Stromal cell of bone marrow (primary cell): Measurements from ENCODE around the gene STXBP4.

ENCODE experiments used
- DNase-seq: peaks from one replicate; pipeline ENCODE4 v3.0.0-alpha.2; 2012; ENCODE audit warnings: low read depth

The STXBP4 gene

DNA sequence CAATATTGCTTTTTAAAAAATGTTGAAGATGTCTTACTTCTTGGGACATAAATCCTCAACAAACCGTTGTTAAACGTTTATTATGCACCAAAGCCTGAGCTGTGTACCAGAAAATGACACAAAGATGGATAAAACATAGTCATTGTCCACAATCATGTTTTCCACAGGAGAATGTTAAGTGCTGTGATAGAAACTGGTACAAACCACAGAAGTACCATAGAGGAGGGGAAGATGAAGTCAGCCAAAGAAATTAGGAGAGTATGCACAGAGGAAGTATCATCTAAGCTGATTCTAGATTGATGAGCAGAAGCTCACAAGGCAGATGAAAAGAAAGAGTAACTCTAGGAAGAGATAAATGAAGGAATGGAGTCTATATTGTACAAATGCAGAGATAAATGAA, 153.5 kb downstream of the STXBP4 start:
- no peak for DNase-seq

DNA sequence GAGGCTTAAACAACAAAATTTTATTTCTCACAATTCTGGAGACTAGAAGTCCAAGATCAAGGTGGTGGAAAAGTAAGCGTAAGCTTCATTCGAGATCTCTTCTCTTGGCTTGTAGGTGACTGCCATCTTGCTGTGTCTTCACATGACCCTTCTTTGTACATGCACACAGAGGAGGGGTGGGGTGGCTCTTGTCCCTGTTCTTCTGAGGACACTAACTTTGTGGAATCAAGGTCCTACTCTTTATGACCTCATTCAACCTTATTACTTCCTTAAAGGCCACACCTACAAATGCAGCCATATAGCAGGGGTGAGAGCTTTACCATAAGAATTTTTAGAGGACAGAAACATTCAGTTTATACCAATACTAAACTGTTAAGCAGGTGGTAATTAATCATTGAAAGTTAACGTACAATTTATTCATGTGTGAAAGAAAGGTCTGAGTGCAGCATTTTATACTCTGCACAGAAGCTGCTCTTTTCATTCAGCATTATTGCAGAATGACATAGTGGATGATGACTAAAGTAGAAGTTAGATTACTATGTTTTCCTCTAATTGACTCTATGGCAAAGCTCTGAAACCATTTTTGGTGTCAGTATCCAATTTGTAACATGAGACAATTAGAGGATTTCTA, 156.3 kb downstream of the STXBP4 start:
- no peak for DNase-seq

DNA sequence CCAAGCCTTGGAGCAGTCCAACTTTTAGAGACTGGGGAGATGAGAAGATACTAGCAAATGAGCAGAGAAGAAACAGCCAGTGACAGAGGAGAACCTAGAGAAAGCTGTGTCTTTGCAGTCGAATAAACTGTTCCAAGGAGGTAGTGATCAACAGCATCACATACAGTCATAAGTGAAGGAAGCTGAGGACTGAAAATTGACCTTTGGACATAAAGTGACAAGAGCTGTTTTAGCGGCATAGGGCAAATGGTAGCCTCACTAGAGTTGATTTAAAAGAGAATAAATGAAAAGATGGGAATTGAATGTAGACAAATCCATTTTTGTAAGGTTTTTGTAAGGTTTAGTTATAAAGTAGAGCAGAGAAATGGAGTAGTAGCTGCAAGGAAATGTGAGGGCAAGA, 165.0 kb downstream of the STXBP4 start:
- DNase-seq, result no peak

DNA sequence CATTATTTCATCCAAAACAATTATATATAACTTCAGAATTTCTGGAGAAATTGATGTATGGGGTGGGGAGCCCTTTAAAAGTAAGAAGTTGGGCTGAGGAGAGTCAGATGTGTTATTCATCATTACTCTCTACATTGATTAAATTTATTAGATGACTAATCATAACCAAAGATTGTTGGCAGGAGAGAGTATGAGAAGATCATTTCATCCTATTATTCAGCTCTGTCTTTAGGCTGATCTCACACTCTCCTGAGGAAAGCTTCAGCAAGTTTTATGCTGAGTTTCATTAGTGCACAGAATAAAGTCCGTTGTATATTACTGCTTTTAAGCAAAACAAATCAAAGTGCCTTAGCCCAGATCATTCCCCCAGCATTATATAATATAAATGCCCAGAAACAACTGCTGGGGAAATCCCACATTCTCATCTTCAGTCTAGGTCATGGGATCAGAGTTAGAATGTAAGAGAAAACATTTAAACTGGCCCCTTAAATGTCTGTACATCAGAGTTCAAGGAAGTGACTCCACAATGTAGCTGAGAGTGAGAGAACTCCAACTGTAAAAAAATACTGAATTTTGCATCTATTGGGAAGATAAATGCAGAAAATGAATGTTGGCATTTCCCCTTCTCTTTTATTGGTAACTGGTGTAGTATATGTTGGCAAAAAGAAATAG, 166.1 kb downstream of the STXBP4 start:
- DNase-seq, result peak; percentile 45

DNA sequence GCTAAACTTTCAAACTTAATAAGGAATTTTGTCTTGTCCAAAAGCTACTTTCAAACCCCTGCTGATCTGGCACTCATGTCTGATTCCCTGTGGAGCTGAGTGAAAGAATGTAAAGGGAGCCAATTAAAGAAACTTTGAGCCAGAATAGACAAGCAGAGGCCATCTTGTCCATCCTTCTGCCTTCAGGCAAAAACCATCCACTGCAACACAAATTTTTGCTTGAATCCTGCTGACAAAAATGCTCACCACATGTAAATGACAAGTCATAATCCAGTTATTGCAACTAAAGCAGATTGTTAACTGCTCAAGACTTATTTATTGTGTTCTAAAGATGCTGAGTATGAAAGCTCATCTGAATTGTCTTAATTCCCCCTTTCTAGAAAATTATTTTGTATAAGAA, 172.2 kb downstream of the STXBP4 start:
- no peak for DNase-seq

DNA sequence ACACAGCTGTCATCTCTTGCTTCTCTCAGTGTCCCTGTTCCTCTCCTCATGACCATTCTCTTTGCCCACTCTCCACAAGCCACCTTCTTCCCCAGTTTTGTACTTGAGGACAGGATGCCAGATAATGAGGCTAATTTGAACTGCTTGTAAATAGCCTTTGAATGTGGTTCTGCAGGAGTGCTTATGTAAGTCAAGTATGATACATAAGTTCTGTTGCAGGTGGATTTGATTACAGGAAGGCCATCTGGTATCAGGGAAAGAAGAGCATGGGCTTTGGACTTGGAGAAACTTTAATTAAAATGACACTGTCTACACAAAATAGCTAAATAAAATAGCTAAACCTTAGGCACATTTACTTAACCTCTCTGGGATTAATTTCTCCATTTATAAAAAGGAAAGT, 176.0 kb downstream of the STXBP4 start:
- DNase-seq, result no peak

DNA sequence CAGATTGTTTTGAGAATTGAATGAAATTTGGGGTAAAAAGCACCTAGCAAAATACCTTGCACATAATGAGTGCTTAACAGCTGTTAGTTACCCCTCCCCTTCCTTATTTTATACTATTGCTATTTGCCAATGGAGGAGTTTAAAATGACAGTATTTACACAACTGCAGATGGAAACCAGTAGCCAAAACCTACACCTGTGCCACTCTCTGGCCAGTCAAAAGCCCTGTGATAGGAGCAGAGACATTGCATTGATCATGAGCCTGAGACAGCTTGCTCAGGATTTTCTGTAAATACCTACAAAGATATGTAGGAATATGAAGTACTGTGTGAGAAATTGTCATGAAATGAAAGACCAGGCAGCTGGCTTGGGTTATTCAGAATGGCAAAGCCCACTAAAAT, 180.9 kb downstream of the STXBP4 start:
- no peak for DNase-seq

DNA sequence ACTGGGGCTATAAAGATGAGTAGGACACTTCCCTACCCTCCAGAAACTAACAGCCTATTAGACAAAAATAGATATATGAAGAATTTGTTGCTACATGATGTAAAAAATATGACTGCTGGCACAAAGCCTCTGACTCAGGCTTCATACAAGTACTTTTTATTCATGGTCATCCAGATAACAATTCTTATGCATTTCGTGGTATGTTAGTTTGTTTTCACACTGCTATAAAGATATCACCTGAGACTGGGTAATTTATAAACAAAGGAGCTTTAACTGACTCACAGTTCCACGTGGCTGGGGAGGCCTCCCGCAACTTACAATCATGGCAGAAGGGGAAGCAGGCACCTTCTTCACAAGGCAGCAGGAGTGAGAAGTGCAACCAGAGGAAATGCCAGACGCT, 183.7 kb downstream of the STXBP4 start:
- no peak for DNase-seq

DNA sequence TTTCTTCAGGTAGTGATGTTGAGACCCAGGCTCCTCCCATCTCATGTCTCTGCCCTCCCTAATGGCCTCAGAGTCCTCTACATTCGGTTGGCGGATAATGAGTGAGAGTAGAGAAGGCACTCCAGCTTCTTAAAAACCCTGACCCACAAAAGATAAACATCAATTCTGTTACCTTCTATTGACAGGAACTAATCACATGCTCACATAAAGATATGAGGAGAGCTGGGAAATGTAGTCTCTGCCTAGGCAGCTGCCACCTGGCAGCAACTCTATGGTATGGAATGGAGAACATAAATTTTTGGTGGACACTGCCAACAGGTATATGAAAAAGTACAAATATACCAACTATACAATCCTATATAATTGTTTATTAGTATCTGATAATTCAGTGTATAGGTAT, 185.5 kb downstream of the STXBP4 start:
- DNase-seq, result no peak

DNA sequence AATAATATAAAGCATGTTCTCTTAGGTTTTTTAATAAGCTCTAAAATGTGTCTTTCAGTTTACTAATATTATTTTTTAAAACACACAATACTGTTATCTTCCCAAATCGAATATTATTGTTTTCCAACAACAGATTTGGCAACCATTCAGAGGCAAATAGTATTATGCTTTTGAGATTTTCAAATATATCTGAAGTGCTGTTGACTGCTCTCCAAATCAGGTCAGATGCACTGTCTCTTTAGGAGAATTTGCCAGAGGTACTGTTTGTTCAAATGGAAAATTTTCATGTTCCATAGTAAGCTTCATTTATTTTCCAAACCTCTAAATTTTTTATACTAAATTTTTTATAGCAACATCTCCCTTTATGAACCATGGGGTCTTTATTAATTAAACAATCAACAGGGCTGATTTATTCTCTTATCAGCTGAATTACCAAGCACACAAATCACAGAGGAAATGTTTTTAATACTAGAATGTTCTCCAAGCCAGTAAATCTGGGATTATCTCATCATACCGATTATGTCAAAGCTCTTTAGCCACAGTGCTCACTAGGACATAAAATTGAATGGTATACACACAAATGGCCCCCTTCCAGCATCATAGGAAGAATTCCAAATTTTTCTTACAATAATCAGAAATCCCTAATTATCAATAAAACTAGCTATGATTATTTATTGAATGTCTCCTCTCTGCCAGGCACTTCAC, 187.4 kb downstream of the STXBP4 start:
- no peak for DNase-seq

DNA sequence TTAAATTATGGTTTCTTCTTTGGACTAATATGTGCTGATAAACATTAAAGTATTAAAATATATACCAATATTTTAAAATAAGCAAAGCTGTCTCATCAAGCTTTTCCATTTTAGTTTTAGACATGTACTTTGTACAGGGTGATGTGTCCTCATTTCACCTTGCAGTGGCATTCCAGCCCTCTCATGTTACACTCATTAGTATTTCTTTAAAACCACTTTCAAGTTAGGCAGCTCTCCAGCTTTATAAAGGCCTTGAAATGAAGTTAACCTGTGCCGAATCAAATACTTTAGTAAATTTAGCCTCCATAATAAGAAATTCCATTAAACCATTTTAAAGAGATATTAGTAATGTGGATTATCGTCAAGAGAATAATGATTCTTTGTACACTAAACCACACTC, 188.6 kb downstream of the STXBP4 start:
- no peak for DNase-seq

DNA sequence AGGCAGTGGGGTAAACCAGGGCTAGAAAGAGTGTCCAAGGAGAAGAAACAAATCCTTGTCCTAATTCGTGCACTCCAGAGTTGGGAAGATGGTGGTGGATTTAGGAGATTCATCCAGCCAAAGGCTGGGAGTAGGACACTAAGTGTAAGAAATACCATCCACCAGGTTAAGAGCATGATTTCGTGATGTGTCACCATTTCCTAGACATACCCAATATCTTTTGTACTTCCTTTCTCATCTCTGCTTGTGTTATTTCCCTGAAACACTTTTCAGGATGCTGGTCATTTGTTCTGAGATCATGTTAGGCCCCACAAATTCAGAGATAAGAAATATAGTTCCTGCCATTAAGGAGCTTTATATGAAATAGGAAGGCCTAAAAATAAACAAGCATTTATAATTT, 189.9 kb downstream of the STXBP4 start:
- no peak for DNase-seq

DNA sequence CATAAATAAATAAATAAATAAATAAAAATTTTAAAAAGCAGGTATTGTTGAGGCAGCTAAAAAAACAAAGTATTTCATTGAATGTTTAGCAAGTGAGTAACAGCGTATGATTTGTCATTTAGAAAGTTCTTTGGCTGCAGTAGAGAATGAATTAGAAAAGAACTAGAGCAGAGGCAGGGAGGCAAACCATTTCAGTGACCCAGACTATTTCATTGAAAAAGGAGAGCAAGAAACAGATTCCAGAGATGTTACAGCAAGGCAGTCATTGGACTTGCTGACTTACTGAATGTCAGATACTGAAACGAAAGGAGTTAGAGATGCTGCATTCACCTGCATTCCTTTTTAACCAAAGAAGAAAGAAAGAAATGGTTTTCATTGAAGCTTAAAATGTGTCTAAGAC, 190.7 kb downstream of the STXBP4 start:
- DNase-seq, result no peak

DNA sequence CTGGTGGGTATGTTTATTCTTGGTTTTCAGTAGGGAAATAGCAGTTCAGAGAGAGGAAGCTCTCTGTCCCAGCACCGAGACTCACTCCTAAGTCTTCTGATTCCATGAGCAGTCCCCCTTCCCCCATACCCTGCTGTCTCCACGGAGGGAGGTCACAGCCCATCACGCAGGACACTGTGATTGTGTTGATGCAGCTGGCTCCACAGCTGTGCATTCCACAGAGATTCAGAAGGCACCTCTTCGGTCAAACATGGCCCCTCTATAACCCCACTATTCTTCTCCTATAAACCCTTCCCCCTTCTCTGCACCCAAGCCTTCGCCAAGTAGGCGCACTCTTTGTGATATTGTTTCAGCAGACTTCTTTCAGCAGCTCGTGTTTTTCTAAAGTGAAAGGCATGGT, 191.9 kb downstream of the STXBP4 start:
- DNase-seq, result no peak

DNA sequence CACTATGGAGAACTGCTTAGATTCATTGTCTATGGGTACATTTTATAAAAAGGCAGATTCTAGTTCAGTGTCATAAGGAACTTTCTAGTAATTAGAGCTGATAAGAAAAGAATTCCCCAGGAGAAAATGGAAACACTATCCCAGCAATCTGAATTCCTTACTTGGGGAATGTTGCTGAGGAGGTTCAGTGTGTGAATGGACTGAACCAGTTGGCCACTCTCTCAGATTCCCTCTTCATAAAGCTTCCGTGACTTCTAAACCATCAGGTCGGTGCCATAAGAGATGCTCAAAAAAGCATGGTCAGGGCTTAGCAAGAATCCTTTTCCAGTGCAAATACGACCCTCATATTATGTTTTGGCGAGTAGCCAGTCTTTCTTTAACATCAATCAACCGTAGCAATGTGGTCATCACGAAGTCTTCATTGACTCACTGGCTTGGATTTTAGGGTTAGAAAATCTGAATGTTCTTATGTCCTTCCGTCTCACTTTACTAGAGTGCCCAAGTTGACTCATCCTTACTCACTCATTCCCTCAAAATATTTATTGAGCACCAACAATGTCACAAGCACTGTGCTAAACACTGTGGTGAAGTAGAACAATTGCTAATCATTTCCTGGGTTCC, 193.5 kb downstream of the STXBP4 start:
- DNase-seq, result peak; percentile 69

DNA sequence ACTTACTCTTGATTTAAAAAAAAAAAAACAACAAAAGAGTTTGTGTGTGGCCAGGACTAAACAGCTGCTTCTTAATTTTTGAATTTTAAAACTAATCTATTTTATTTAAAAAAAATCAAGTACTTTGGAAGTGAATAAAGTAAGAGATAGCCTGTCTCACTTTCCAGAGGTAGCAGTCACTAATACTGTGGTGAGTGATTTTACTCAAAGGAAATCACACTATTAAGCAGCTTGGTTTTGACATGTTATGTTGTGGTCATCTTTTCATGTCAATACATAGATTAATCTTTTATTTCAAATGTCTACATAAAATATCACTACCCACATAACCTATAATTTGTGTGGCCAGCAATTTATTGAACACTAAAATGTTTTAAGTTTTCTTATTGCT, 194.0 kb downstream of the STXBP4 start:
- DNase-seq, result no peak

DNA sequence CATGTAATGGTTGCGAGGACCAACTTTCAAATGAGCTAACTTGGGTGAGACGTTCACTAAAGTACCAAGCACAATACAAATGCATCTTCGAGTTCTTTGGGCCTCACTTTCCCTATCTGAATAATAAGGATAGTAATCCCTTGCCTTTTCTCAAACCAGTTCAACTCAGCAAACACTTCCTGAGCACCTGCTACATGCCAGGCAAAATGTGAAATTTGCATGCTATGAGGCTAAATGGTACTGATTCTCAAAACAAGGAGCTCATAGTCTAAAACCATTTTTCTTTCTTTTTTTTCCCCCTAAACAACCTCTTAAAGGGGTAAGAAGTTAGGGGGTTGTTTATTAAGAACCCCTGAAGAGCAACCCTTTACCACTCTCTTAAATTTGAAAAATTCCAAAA, 194.8 kb downstream of the STXBP4 start:
- no peak for DNase-seq

DNA sequence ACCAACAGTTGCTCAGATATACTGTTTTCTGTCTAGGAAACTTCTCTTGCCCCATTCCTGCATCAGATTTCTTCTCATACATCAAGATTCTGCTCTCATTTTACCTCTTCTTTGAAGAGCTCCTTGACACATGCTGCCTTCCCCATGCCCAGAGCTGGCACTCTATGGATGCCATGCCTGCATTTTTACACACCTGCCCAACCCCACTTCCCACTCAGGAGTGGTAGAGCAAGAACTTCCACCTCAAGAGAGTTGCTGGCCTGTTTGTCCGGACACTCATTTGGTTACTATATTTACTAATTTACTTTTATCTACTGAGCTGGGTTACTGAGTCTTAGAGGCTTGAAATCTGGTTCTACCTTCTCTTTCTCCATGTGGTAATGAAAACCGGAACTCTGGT, 197.9 kb downstream of the STXBP4 start:
- DNase-seq, result no peak

DNA sequence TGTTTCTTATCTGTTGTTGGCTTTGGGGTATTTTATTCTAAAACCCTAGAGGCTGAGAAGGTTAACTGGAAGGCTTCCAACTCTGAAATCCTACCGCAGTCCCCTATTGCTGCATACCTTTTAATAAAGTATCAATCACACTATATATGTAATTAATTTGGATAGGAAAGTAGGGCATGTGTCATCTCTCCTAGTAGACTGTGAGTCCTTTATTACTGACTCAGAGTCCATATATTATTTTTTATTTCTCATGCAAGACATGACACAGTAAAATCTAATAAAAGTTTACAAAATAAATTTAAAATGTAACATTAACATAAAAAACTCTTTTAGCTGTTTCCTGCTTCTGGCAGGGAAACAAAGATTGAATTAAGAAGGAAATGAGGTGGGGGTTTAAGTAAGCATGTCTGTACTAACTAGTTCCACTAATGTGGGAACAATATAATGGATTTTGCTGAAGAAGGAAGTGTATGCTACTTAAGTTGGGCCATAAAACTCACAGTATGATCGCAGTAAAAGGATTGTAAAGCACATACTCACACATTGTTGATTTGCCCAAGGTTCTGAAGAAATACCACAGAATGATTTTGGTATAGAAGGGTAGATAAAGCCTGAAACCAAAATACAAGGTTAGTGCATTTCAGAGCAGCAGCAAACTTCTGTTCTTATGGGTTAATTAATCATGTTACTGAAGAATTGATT, 198.6 kb downstream of the STXBP4 start:
- no peak for DNase-seq

DNA sequence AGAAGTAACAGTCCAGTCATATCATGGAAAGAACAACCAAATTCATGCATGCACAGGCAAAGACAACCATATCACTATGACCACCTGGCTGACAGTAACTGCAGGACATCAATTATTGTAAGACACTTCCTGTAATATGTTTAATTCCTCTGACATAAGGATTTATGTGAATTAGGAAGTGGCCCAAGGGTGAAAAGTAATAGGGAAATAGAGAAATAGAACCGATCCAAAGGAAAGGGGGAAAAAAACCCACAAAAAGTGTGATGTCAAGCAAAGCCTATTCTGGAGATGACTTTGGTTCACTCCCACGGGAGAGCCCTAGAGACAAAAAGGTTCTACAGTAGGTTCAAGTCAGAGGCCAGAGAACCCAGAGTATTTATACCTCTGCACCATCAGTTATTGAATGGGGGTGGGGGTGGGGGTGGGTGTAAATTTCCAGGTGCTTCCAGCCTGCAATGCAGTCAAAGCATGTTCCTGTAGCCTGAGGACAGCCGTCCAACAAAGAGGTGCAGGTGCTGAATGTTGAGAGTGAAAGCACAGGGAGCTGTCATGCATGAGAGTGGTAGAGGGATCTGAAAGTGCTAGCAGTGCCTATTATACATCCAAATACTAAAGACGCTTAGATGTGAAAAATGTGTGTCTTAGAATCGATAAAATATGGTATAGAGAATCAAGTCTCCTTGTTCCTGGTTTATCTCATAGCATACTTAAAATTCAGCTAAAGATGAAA, 200.6 kb downstream of the STXBP4 start:
- DNase-seq, result no peak

DNA sequence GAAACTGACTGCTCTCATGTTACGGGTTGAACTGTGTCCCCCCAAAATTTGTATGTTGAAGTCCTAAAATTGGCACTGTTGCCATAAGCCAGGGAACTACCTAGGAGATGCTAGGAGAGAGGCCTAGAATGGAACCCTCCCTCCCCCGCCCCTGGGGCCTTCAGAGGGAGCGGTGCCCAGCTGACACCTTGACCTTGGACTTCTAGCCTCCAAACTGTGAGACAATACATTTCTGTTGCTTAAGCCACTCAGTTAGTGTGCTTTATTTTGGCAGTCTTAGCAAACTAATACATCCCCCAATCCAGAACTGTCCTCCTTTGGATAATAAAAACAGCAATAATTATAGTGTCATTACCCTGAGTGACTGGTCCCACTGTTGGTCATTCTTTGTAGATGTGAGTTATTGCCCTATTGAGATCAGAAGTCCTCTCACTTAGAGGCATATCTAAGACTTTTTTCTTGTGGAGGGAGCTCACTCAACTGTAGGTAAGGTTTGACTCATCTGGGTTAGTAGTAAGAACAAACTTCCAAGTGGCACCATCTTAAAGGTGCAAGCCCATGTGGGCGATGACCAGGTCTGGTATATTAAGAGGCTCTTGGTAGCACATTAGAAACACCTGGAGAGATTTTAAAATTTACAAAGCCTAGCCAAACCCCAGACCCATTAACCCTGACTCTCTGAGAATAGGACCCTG, 203.2 kb downstream of the STXBP4 start:
- no peak for DNase-seq
